ENCODE data around the gene MAX. TPM values are rescaled to one million over a fixed set of nuclear protein-coding genes. Genes with fewer than 3 reads are reported as not detected.

Gene MAX
- total RNA-seq, 2 experiments from 2014 or later = 159 to 171 TPM

- H3K27ac Mint-ChIP-seq = no peak overlapping the region
- CTCF ChIA-PET = no interaction called here
- no peak overlapping the region for H3K4me3 Mint-ChIP-seq
- Histone ChIP-seq H3K36me3 (ENCODE audit: insufficient read depth, low read length) (no peaks in the 10 kb centered on the region), H3K27me3 (ENCODE audit: control insufficient read depth in 1 of 2, insufficient read depth in 2 of 2, low read length in 2 of 2) (no peaks in the 10 kb centered on the region), H3K9me3 (ENCODE audit: control insufficient read depth in 1 of 2, insufficient read depth in 1 of 2, low read length in 2 of 2) (no peaks in the 10 kb centered on the region), H3K27ac (ENCODE audit: low read depth in 1 of 2, low read length in 2 of 2) (no peak overlapping the region), H3K4me3 (ENCODE audit: low read length) (no peak overlapping the region), H3K4me1 (ENCODE audit: insufficient read depth, low read length) (no peaks in the 10 kb centered on the region)
- ATAC-seq (ENCODE audit: poor library complexity) = no peak
- no peaks in the 10 kb centered on the region for H3K27me3 Mint-ChIP-seq
- no peaks in the 10 kb centered on the region for H3K9me3 Mint-ChIP-seq
- intact Hi-C loops (cut with DNase I, micrococcal nuclease) = no loop called here
- no peaks in the 10 kb centered on the region for H3K4me1 Mint-ChIP-seq (ENCODE audit: low read depth)
- no peak for TF ChIP-seq CTCF (IDR thresholded peaks at IDR 0.05)
- DNase-seq = no peak
- no peaks in the 10 kb centered on the region for H3K36me3 Mint-ChIP-seq (ENCODE audit: low read depth)
- POLR2A ChIA-PET = no interaction called here
Measured at GRCh38 chr14:65110525-65110924, 8.2 kb upstream of the MAX start.

GRCh38 chr14:65109357-65109756 is 7.0 kb upstream of the MAX start:
- Histone ChIP-seq H3K36me3 (ENCODE audit: insufficient read depth, low read length) (no peaks in the 10 kb centered on the region), H3K9me3 (ENCODE audit: control insufficient read depth in 1 of 2, insufficient read depth in 1 of 2, low read length in 2 of 2) (no peaks in the 10 kb centered on the region), H3K4me1 (ENCODE audit: insufficient read depth, low read length) (no peaks in the 10 kb centered on the region), H3K27ac (ENCODE audit: low read depth in 1 of 2, low read length in 2 of 2) (no peak overlapping the region), H3K4me3 (ENCODE audit: low read length) (no peak overlapping the region), H3K27me3 (ENCODE audit: control insufficient read depth in 1 of 2, insufficient read depth in 2 of 2, low read length in 2 of 2) (no peaks in the 10 kb centered on the region)
- TF ChIP-seq CTCF (IDR thresholded peaks at IDR 0.05) = no peak
- Mint-ChIP-seq H3K4me1 (ENCODE audit: low read depth) (no peaks in the 10 kb centered on the region), H3K4me3 (no peak overlapping the region), H3K27me3 (no peaks in the 10 kb centered on the region), H3K27ac (no peak overlapping the region), H3K9me3 (no peaks in the 10 kb centered on the region), H3K36me3 (ENCODE audit: low read depth) (no peaks in the 10 kb centered on the region)
- DNase-seq (no peak), ATAC-seq (ENCODE audit: poor library complexity) (no peak)
- intact Hi-C loops (cut with DNase I, micrococcal nuclease) = no loop called here
- CTCF ChIA-PET = no interaction called here
- POLR2A ChIA-PET = no interaction called here

GRCh38 chr14:65107200-65107599 is 4.9 kb upstream of the MAX start:
- no peaks in the 10 kb centered on the region for H3K36me3 ChIP-seq (ENCODE audit: insufficient read depth, low read length)
- peaks cover 8% of the 10 kb centered on the region for H3K4me1 Mint-ChIP-seq (ENCODE audit: low read depth)
- ChIA-PET CTCF (interaction anchor here (0.6 kb wide), 1 partner anchor 230 kb away, joined by 3 read pairs; no protein-coding TSS in a partner anchor), POLR2A (no interaction called here)
- peaks cover 10% of the 10 kb centered on the region for H3K4me1 ChIP-seq (ENCODE audit: insufficient read depth, low read length)
- intact Hi-C loops (cut with DNase I, micrococcal nuclease) = no loop called here
- no peak for ATAC-seq (ENCODE audit: poor library complexity)
- DNase-seq = no peak
- no peaks in the 10 kb centered on the region for H3K9me3 Mint-ChIP-seq
- H3K27me3 Mint-ChIP-seq = peaks cover 4% of the 10 kb centered on the region
- H3K27me3 ChIP-seq (ENCODE audit: control insufficient read depth in 1 of 2, insufficient read depth in 2 of 2, low read length in 2 of 2) = no peaks in the 10 kb centered on the region
- peaks cover 4% of the 10 kb centered on the region for H3K36me3 Mint-ChIP-seq (ENCODE audit: low read depth)
- no peak overlapping the region for H3K4me3 ChIP-seq (ENCODE audit: low read length)
- no peak for TF ChIP-seq CTCF (IDR thresholded peaks at IDR 0.05)
- no peaks in the 10 kb centered on the region for H3K9me3 ChIP-seq (ENCODE audit: control insufficient read depth in 1 of 2, insufficient read depth in 1 of 2, low read length in 2 of 2)
- H3K4me3 Mint-ChIP-seq = no peak overlapping the region
- H3K27ac ChIP-seq (ENCODE audit: low read depth in 1 of 2, low read length in 2 of 2) = no peak overlapping the region
- no peak overlapping the region for H3K27ac Mint-ChIP-seq

All from CD4-positive, alpha-beta T cell (primary cell).